HepG2 (cell line): ENCODE results near the gene LRBA. TPM values are rescaled to one million over a fixed set of nuclear protein-coding genes. Genes with fewer than 3 reads are reported as not detected.

ENCODE experiments used
- ATAC-seq: fragments of 200-7000 bp; cut with Tn5 transposase; 3 replicates; pipeline ENCODE4 v1.9.1; 2020; ENCODE audit warnings: mild to moderate bottlenecking, moderate library complexity
- BruUV-seq: library from RNA; stranded (reverse); fragments of 400-500 nt; replicated peaks from 2 replicates; lab custom pipeline; 2021; lab: Mats Ljungman, UMichigan
- CTCF ChIA-PET: fragments of 300-600 bp; formaldehyde crosslinking; extraction: SDS; loops from one replicate; lab custom pipeline; 2021; ENCODE audit warnings: low total read pairs, inconsistent platforms, low intra/inter-chr PET ratio; lab: Yijun Ruan, JAX
- POLR2A ChIA-PET: fragments of 350-600 bp; sonication (Branson Sonifier 250); formaldehyde crosslinking; loops from one replicate; lab custom pipeline; 2020; ENCODE audit warnings: antibody characterized with exemption, inconsistent platforms; lab: Yijun Ruan, JAX
- DNase-seq: peaks from one replicate; pipeline ENCODE4 v3.0.0-alpha.2; 2015; ENCODE audit warnings: low spot score
- FAIRE-seq: peaks from 3 replicates; lab custom pipeline; 2011; peaks lifted over from hg19 to GRCh38; lab: Jason Lieb, UNC
- H2AFZ ChIP-seq: one replicate; pipeline ENCODE4 v1.6.1; 2011; ENCODE audit warnings: low read length, inconsistent platforms
- H3K27ac ChIP-seq: fragments of 300-600 bp; 3 replicates; pipeline ENCODE4 v1.8.0; 2011; ENCODE audit warnings: mixed run types, mild to moderate bottlenecking, mixed read lengths, low read length, inconsistent platforms; ENCODE audit not compliant: insufficient read depth; ENCODE audit errors: extremely low read length
- H3K27me3 ChIP-seq, 2 experiments: fragments of 200-600 bp in 1 of 2; 2 replicates in 1 of 2; 3 replicates in 1 of 2; pipeline versions ENCODE4 v1.6.0 to v1.8.0; 2011; ENCODE audit warnings: low read length in 2 of 2, mild to moderate bottlenecking in 2 of 2, moderate library complexity in 2 of 2, inconsistent platforms in 1 of 2; ENCODE audit not compliant: insufficient read depth in 2 of 2, control insufficient read depth in 1 of 2
- H3K36me3 ChIP-seq, 2 experiments: fragments of 200-600 bp in 1 of 2; replicated peaks in 1 of 2; 2 replicates in 1 of 2; 3 replicates in 1 of 2; pipeline versions ENCODE4 v1.5.1 to v1.8.0; 2011; ENCODE audit warnings: low read length in 2 of 2, inconsistent platforms in 1 of 2; ENCODE audit not compliant: insufficient read depth in 2 of 2, control insufficient read depth in 1 of 2
- H3K4me1 ChIP-seq: 2 replicates; pipeline ENCODE4 v1.5.1; 2012; ENCODE audit warnings: low read length, inconsistent platforms; ENCODE audit not compliant: insufficient read depth
- H3K4me2 ChIP-seq: 2 replicates; pipeline ENCODE4 v1.6.0; 2011; ENCODE audit warnings: low read depth, low read length, inconsistent platforms
- H3K4me3 ChIP-seq, 3 experiments: fragments of 200-600 bp in 1 of 3; sonication (generic), shearing (Covaris generic) in 1 of 3; replicated peaks in 1 of 3; 2 replicates each; pipeline ENCODE4 v1.5.1; 2011 to 2016; ENCODE audit warnings: low read length in 3 of 3, inconsistent platforms in 2 of 3, low read depth in 2 of 3, mild to moderate bottlenecking in 2 of 3, control low read depth in 1 of 3, mixed read lengths in 1 of 3; ENCODE audit not compliant: insufficient read depth in 1 of 3
- H3K79me2 ChIP-seq: one replicate; pipeline ENCODE4 v1.6.1; 2011; ENCODE audit warnings: low read length, inconsistent platforms; ENCODE audit not compliant: insufficient read depth
- H3K9ac ChIP-seq: 2 replicates; pipeline ENCODE4 v1.6.0; 2011; ENCODE audit warnings: mild to moderate bottlenecking, low read depth, low read length, inconsistent platforms; ENCODE audit not compliant: insufficient read depth
- H3K9me3 ChIP-seq: 2 replicates; pipeline ENCODE4 v1.5.1; 2012; ENCODE audit warnings: mild to moderate bottlenecking, low read length
- H4K20me1 ChIP-seq: 2 replicates; pipeline ENCODE4 v1.6.0; 2011; ENCODE audit warnings: inconsistent platforms, mild to moderate bottlenecking, low read length, moderate library complexity; ENCODE audit not compliant: insufficient read depth
- GATAD2A ChIP-seq: IDR thresholded peaks from 2 replicates; pipeline ENCODE4 v1.6.1; 2016
- HES4 ChIP-seq: sonication (generic); formaldehyde crosslinking; IDR thresholded peaks from 2 replicates; pipeline ENCODE4 v1.9.0; 2021; ENCODE audit warnings: mild to moderate bottlenecking, missing genetic modification reagents, borderline replicate concordance
- HOXA5 ChIP-seq: sonication (generic); formaldehyde crosslinking; IDR thresholded peaks from 2 replicates; pipeline ENCODE4 v1.4.0; 2020; ENCODE audit warnings: missing genetic modification reagents
- KMT2A ChIP-seq: sonication (generic); formaldehyde crosslinking; IDR thresholded peaks from 2 replicates; pipeline ENCODE4 v1.4.0; 2020; ENCODE audit warnings: missing genetic modification reagents
- MBD4 ChIP-seq: IDR thresholded peaks from 2 replicates; pipeline ENCODE4 v1.6.1; 2012; ENCODE audit warnings: low read length, inconsistent platforms, borderline replicate concordance
- RXRA ChIP-seq: sonication (generic); formaldehyde crosslinking; IDR thresholded peaks from 2 replicates; pipeline ENCODE4 v1.5.1; 2020; ENCODE audit warnings: missing genetic modification reagents
- ZKSCAN8 ChIP-seq: IDR thresholded peaks from 2 replicates; pipeline ENCODE4 v1.6.1; 2016; ENCODE audit warnings: borderline replicate concordance, missing genetic modification reagents, missing compliant biosample characterization
- ZNF543 ChIP-seq: sonication (generic); formaldehyde crosslinking; IDR thresholded peaks from 2 replicates; pipeline ENCODE4 v1.4.0; 2020; ENCODE audit warnings: mild to moderate bottlenecking, missing genetic modification reagents
- ZNF777 ChIP-seq: sonication (generic); formaldehyde crosslinking; IDR thresholded peaks from 2 replicates; pipeline ENCODE4 v1.4.0; 2020; ENCODE audit warnings: missing genetic modification reagents
- ZNF841 ChIP-seq: sonication (generic); formaldehyde crosslinking; IDR thresholded peaks from 2 replicates; pipeline ENCODE4 v1.8.1; 2023; ENCODE audit warnings: missing genetic modification reagents, borderline replicate concordance
- WGBS: methylation state at CpG from one replicate; pipeline ENCODE4 v1.1.6; 2017; ENCODE audit warnings: low lambda C conversion rate; 5-methylcytosine and 5-hydroxymethylcytosine counted together
- in situ Hi-C: cut with HindIII; loops from 2 replicates; pipeline ENCODE4 v1.10.0; 2017; ENCODE audit warnings: low pct_unique_long_range_greater_than_20kb; ENCODE audit not compliant: extremely low pct_ligation_motif_present
- intact Hi-C: fragments of 100-400 bp; cut with micrococcal nuclease; formaldehyde crosslinking; loops from one replicate; pipeline ENCODE4 v1.10.0; 2022; ENCODE audit not compliant: unreplicated experiment
- polyA plus RNA-seq, 8 experiments: library from polyadenylated mRNA; depleted of rRNA in 3 of 8; stranded (reverse) in 7 of 8; unstranded in 1 of 8; fragments of >200 nt; fragmentation: Illumina TruSeq in 4 of 8; extraction: Trizol in 4 of 8; gene quantifications; 2 replicates each; pipeline versions ENCODE4 v1.2.1 to v1.2.3, GENCODE V29; 2011 to 2016; ENCODE audit warnings: low read depth in 4 of 8, missing spikeins in 1 of 8, mixed read lengths in 1 of 8; ENCODE audit not compliant: insufficient read depth in 1 of 8
- total RNA-seq, 5 experiments: library from RNA; depleted of rRNA; stranded (reverse); fragments of >200 nt; fragmentation: Illumina TruSeq; extraction: Trizol; gene quantifications; 2 replicates each; pipeline ENCODE4 v1.2.3, GENCODE V29; 2016; ENCODE audit warnings: low read depth in 1 of 5
- TF ChIP-seq, protein P1 (sequence below): sonication (generic); formaldehyde crosslinking; IDR thresholded peaks from 2 replicates; pipeline ENCODE4 v1.8.1; 2023; ENCODE audit warnings: missing genetic modification reagents, inconsistent platforms, borderline replicate concordance
- TF ChIP-seq, protein P2 (sequence below): sonication (generic); formaldehyde crosslinking; IDR thresholded peaks from 2 replicates; pipeline ENCODE4 v1.4.0; 2020; ENCODE audit warnings: missing genetic modification reagents
- TF ChIP-seq, protein P3 (sequence below): sonication (generic); IDR thresholded peaks from 2 replicates; pipeline ENCODE4 v1.6.1; 2016; ENCODE audit warnings: low read depth, borderline replicate concordance
- TF ChIP-seq, protein P4 (sequence below): IDR thresholded peaks from 2 replicates; pipeline ENCODE4 v1.6.1; 2016; ENCODE audit warnings: low read depth, control low read depth

LRBA gene
- total and polyA plus RNA-seq, 2 of the 13 experiments (the other 11 are each of a cell fraction or from before 2014, with no cell fraction given) = 21.0 to 37.2 TPM

DNA sequence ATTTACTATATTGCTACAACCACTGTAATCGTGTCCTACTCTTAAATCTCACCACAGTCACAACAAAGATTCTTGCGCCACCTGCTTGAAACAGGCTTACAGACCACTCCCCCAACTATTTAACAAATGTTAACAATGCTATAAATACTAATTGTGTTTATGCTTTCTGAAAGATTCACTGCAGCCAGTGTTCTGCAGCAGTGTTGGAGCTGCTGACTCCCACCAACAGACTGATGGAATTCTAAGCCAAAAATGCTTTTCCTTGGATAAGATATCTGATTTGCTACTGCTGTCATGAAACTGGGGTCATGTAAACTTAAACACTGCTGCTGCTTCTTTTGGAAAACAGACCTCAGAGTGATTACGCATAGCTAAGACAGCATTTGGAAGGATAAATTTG, 677.4 kb downstream of the LRBA start:
- no peaks in the 10 kb centered on the region for H3K79me2 ChIP-seq
- no peaks in the 10 kb centered on the region for H3K9me3 ChIP-seq
- no peaks in the 10 kb centered on the region for H3K27me3 ChIP-seq
- TF ChIP-seq GATAD2A (CRISPR knock-in tag) (no peak), ZNF777 (CRISPR knock-in tag) (no peak), HES4 (CRISPR knock-in tag) (no peak), ZNF841 (CRISPR knock-in tag) (no peak), KMT2A (CRISPR knock-in tag) (no peak), ZNF543 (CRISPR knock-in tag) (no peak), ZKSCAN8 (no peak), HOXA5 (CRISPR knock-in tag) (no peak)
- FAIRE-seq (no peak), ATAC-seq (no peak), DNase-seq (no peak)
- ChIA-PET POLR2A (no interaction called here), CTCF (no interaction called here)
- intact Hi-C loops = no loop called here
- H3K4me3 ChIP-seq = no peak overlapping the region
- H3K36me3 ChIP-seq = no peaks in the 10 kb centered on the region
- H3K9ac ChIP-seq = no peak overlapping the region
- in situ Hi-C loops = no loop called here
- H4K20me1 ChIP-seq = no peaks in the 10 kb centered on the region
- no peak overlapping the region for H3K4me2 ChIP-seq
- no TSS peak for BruUV-seq
- WGBS = 95% methylated on average over 3 of the region's 3 CpGs
- no peaks in the 10 kb centered on the region for H3K4me1 ChIP-seq
- no peak overlapping the region for H3K27ac ChIP-seq
- H2AFZ ChIP-seq = no peak overlapping the region

DNA sequence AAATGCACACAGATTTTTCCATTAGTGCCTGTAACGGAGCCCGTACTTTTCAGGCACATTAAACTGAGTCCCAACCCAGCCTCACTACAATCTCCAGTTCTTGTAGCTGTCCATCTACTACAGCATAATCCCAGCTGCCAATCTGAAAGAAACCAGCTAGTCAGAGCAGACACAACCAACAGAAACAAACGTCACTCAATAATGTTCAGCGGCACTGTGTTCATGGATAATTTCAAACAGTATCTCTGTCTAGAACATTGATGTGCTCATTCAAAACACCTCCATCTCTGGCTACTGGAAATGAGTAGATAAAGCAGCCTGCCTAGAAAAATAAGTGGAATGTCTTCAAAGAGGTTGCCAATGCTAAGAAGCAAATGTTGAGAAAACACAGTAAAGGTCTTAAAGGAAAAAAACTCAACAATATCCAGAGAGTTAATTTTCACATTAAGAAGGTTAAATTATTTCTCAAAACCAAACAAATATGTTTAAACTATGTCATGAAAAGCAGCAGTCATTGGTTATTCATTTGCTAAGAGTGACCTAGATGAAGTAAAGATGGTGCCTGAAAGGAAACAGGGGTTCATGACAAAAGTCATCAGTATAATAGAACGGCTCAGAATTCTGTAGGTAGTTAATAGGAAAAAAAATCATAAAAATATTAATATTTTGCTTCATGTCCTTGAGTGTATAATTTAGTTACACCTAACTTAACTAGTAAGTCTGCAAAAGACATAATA, 678.2 kb downstream of the LRBA start:
- intact Hi-C loops (no loop called here), in situ Hi-C loops (no loop called here)
- no peaks in the 10 kb centered on the region for H3K9me3 ChIP-seq
- no peak overlapping the region for H2AFZ ChIP-seq
- no peaks in the 10 kb centered on the region for H3K79me2 ChIP-seq
- FAIRE-seq (no peak), ATAC-seq (no peak), DNase-seq (no peak)
- BruUV-seq = no TSS peak
- no peaks in the 10 kb centered on the region for H3K36me3 ChIP-seq
- H3K4me3 ChIP-seq = no peak overlapping the region
- H3K9ac ChIP-seq = no peak overlapping the region
- 95% methylated on average over 5 of the region's 5 CpGs for WGBS
- H3K4me1 ChIP-seq = no peaks in the 10 kb centered on the region
- POLR2A ChIA-PET = no interaction called here
- H4K20me1 ChIP-seq = no peaks in the 10 kb centered on the region
- CTCF ChIA-PET = no interaction called here
- no peak overlapping the region for H3K27ac ChIP-seq
- no peaks in the 10 kb centered on the region for H3K27me3 ChIP-seq
- H3K4me2 ChIP-seq = no peak overlapping the region
- no peak for TF ChIP-seq MBD4
- no peak for TF ChIP-seq RXRA (CRISPR knock-in tag)
- TF ChIP-seq, protein P1, sequence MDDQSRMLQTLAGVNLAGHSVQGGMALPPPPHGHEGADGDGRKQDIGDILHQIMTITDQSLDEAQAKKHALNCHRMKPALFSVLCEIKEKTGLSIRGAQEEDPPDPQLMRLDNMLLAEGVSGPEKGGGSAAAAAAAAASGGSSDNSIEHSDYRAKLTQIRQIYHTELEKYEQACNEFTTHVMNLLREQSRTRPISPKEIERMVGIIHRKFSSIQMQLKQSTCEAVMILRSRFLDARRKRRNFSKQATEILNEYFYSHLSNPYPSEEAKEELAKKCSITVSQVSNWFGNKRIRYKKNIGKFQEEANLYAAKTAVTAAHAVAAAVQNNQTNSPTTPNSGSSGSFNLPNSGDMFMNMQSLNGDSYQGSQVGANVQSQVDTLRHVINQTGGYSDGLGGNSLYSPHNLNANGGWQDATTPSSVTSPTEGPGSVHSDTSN (CRISPR knock-in tag) = no peak
- TF ChIP-seq, protein P2, sequence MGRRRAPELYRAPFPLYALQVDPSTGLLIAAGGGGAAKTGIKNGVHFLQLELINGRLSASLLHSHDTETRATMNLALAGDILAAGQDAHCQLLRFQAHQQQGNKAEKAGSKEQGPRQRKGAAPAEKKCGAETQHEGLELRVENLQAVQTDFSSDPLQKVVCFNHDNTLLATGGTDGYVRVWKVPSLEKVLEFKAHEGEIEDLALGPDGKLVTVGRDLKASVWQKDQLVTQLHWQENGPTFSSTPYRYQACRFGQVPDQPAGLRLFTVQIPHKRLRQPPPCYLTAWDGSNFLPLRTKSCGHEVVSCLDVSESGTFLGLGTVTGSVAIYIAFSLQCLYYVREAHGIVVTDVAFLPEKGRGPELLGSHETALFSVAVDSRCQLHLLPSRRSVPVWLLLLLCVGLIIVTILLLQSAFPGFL (CRISPR knock-in tag) = no peak
- TF ChIP-seq, protein P3, sequence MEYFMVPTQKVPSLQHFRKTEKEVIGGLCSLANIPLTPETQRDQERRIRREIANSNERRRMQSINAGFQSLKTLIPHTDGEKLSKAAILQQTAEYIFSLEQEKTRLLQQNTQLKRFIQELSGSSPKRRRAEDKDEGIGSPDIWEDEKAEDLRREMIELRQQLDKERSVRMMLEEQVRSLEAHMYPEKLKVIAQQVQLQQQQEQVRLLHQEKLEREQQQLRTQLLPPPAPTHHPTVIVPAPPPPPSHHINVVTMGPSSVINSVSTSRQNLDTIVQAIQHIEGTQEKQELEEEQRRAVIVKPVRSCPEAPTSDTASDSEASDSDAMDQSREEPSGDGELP = no peak
- TF ChIP-seq, protein P4, sequence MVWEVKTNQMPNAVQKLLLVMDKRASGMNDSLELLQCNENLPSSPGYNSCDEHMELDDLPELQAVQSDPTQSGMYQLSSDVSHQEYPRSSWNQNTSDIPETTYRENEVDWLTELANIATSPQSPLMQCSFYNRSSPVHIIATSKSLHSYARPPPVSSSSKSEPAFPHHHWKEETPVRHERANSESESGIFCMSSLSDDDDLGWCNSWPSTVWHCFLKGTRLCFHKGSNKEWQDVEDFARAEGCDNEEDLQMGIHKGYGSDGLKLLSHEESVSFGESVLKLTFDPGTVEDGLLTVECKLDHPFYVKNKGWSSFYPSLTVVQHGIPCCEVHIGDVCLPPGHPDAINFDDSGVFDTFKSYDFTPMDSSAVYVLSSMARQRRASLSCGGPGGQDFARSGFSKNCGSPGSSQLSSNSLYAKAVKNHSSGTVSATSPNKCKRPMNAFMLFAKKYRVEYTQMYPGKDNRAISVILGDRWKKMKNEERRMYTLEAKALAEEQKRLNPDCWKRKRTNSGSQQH (CRISPR knock-in tag) = no peak
